Brain microvascular endothelial cell (primary cell): ENCODE measurements around the gene ADAT3.
A peak's percentile ranks its signal among the peaks of the same experiment; 100 is the strongest.

Experiments
- DNase-seq: peaks from one replicate; pipeline ENCODE4 v3.0.0-alpha.2; 2020
- H3K27ac ChIP-seq: fragments of 250-450 bp; sonication (Bioruptor Pico); 2 replicates; pipeline ENCODE4 v1.5.1; 2020; ENCODE audit warnings: mild to moderate bottlenecking, moderate library complexity
- H3K27me3 ChIP-seq: fragments of 250-450 bp; sonication (Bioruptor Pico); replicated peaks from 2 replicates; pipeline ENCODE4 v1.5.1; 2020; ENCODE audit warnings: mild to moderate bottlenecking
- H3K36me3 ChIP-seq: fragments of 250-450 bp; sonication (Bioruptor Pico); replicated peaks from 2 replicates; pipeline ENCODE4 v1.5.1; 2020; ENCODE audit warnings: mild to moderate bottlenecking
- H3K4me3 ChIP-seq: 2 replicates; pipeline ENCODE4 v1.5.1; 2011; ENCODE audit warnings: low read depth, mild to moderate bottlenecking, control low read depth, low read length, moderate library complexity
- CTCF ChIP-seq: IDR thresholded peaks from 2 replicates; pipeline ENCODE4 v1.5.1; 2011; ENCODE audit warnings: low read depth, mild to moderate bottlenecking, moderate library complexity, low read length, control low read depth, inconsistent platforms; ENCODE audit errors: missing control alignments
- in situ Hi-C: cut with HindIII; loops from 2 replicates; pipeline ENCODE4 v1.10.0; 2017; ENCODE audit warnings: low sequenced_read_pairs, low pct_ligation_motif_present

Gene ADAT3

GRCh38 chr19:1865172-1866010 is 39.8 kb upstream of the ADAT3 start:
- H3K27ac ChIP-seq = no peak overlapping the region
- no peaks in the 10 kb centered on the region for H3K27me3 ChIP-seq
- no peaks in the 10 kb centered on the region for H3K36me3 ChIP-seq
- in situ Hi-C loops = no loop called here
- peak overlapping the region; percentile 70 for H3K4me3 ChIP-seq
- TF ChIP-seq CTCF = no peak
- no peak for DNase-seq

- H3K27me3 ChIP-seq = no peaks in the 10 kb centered on the region
- TF ChIP-seq CTCF = no peak
- no peak overlapping the region for H3K4me3 ChIP-seq
- no peak overlapping the region for H3K27ac ChIP-seq
- DNase-seq = no peak
- H3K36me3 ChIP-seq = peaks cover 2% of the 10 kb centered on the region
- in situ Hi-C loops = no loop called here
Measured at GRCh38 chr19:1866693-1867348, 38.4 kb upstream of the ADAT3 start.

GRCh38 chr19:1867349-1867724 is 37.9 kb upstream of the ADAT3 start:
- H3K36me3 ChIP-seq = peaks cover 3% of the 10 kb centered on the region
- in situ Hi-C loops = no loop called here
- no peak for DNase-seq
- no peaks in the 10 kb centered on the region for H3K27me3 ChIP-seq
- no peak for TF ChIP-seq CTCF
- H3K4me3 ChIP-seq = no peak overlapping the region
- H3K27ac ChIP-seq = no peak overlapping the region

GRCh38 chr19:1868971-1869370 is 36.2 kb upstream of the ADAT3 start:
- no peak overlapping the region for H3K4me3 ChIP-seq
- H3K36me3 ChIP-seq = peaks cover 7% of the 10 kb centered on the region
- in situ Hi-C loops = no loop called here
- DNase-seq = no peak
- H3K27me3 ChIP-seq = no peaks in the 10 kb centered on the region
- H3K27ac ChIP-seq = no peak overlapping the region
- TF ChIP-seq CTCF = no peak

GRCh38 chr19:1871140-1871597 is 34.0 kb upstream of the ADAT3 start:
- H3K36me3 ChIP-seq = peaks cover 7% of the 10 kb centered on the region
- H3K27ac ChIP-seq = no peak overlapping the region
- in situ Hi-C loops = no loop called here
- H3K27me3 ChIP-seq = no peaks in the 10 kb centered on the region
- no peak for TF ChIP-seq CTCF
- H3K4me3 ChIP-seq = no peak overlapping the region
- no peak for DNase-seq

- peaks cover 7% of the 10 kb centered on the region for H3K36me3 ChIP-seq
- no peak for TF ChIP-seq CTCF
- no peak overlapping the region for H3K4me3 ChIP-seq
- H3K27me3 ChIP-seq = no peaks in the 10 kb centered on the region
- in situ Hi-C loops = no loop called here
- no peak for DNase-seq
- no peak overlapping the region for H3K27ac ChIP-seq
Measured at GRCh38 chr19:1871630-1872029, 33.6 kb upstream of the ADAT3 start.
